ENCODE results near the gene TSPAN5.
"Not testable (repeated sequence)": the region's sequence is repeated elsewhere in the genome, so short reads cannot be mapped to it uniquely, and the experiment has no call there.

Gene TSPAN5

GRCh38 chr4:98482847-98483806 is 175.3 kb downstream of the TSPAN5 start:
- peak; percentile 20 to 50 for DNase-seq

- no peak for DNase-seq
These were observed 175.9 kb downstream of the TSPAN5 start for GRCh38 chr4:98482503-98482846.

GRCh38 chr4:98481167-98481566 is 177.2 kb downstream of the TSPAN5 start:
- no peak for DNase-seq

- DNase-seq = no peak
These were observed 177.9 kb downstream of the TSPAN5 start for GRCh38 chr4:98480535-98480934.

- DNase-seq = not testable (repeated sequence)
These were observed 178.8 kb downstream of the TSPAN5 start for GRCh38 chr4:98479590-98479989.

- DNase-seq = no peak
These were observed 181.5 kb downstream of the TSPAN5 start for GRCh38 chr4:98476891-98477290.

- DNase-seq = no peak
These were observed 184.0 kb downstream of the TSPAN5 start for GRCh38 chr4:98474408-98474844.

GRCh38 chr4:98473046-98473445 is 185.4 kb downstream of the TSPAN5 start:
- no peak for DNase-seq

- no peak for DNase-seq
These were observed 187.6 kb downstream of the TSPAN5 start for GRCh38 chr4:98470831-98471230.

- DNase-seq = no peak
These were observed 188.0 kb downstream of the TSPAN5 start for GRCh38 chr4:98470366-98470765.

- DNase-seq = no peak
These were observed 188.6 kb downstream of the TSPAN5 start for GRCh38 chr4:98469771-98470170.

GRCh38 chr4:98468709-98469108 is 189.7 kb downstream of the TSPAN5 start:
- DNase-seq = no peak

- DNase-seq = peak; percentile 50 to 78
These were observed 190.8 kb downstream of the TSPAN5 start for GRCh38 chr4:98467627-98468072.

GRCh38 chr4:98466868-98467599 is 191.4 kb downstream of the TSPAN5 start:
- no peak for DNase-seq

GRCh38 chr4:98462487-98462886 is 195.9 kb downstream of the TSPAN5 start:
- DNase-seq = no peak

- DNase-seq = not testable (repeated sequence)
These were observed 197.1 kb downstream of the TSPAN5 start for GRCh38 chr4:98461121-98461865.

- not testable (repeated sequence) for DNase-seq
These were observed 201.0 kb downstream of the TSPAN5 start for GRCh38 chr4:98457422-98457821.

GRCh38 chr4:98452091-98452490 is 206.3 kb downstream of the TSPAN5 start:
- no peak for DNase-seq

- no peak for DNase-seq
These were observed 209.5 kb downstream of the TSPAN5 start for GRCh38 chr4:98448908-98449307.

GRCh38 chr4:98447648-98448047 is 210.8 kb downstream of the TSPAN5 start:
- no peak for DNase-seq

GRCh38 chr4:98446499-98447375 is 211.7 kb downstream of the TSPAN5 start:
- peak; percentile 30 to 64 for DNase-seq

- no peak for DNase-seq
These were observed 214.0 kb downstream of the TSPAN5 start for GRCh38 chr4:98444371-98444770.

Measured in stimulated activated CD4-positive, alpha-beta T cell treated with anti-CD3 and anti-CD28 coated beads, Interleukin-4, amount 100 ng/mL, for 4 hours (primary cell).